Measurements from ENCODE around the gene GPM6B.
"Not testable (repeated sequence)": the region's sequence is repeated elsewhere in the genome, so short reads cannot be mapped to it uniquely, and the experiment has no call there.

Gene GPM6B

GRCh38 chrX:13742397-13743176 lies 74.3 kb downstream of the GPM6B start:
- TF ChIP-seq Cebpa-rat (IDR thresholded peaks at IDR 0.05) = no peak
- Histone ChIP-seq H3K9me3 (replicated peaks in 1 of 11) (no peaks in the 10 kb centered on the region), H3K4me2 (peak overlapping the region; percentile 57 to 81 (median 70)), H3K27me3 (peaks cover 0 to 45% (median 13%) of the 10 kb centered on the region in 11 experiments; a peak in 13 of 22 replicates), H3K4me3 (peak overlapping the region in 8 of 10 experiments; percentile 9 to 46 (median 30); a peak in 10 of 20 replicates), H3K4me1 (peaks cover 20 to 45% (median 34%) of the 10 kb centered on the region in 10 experiments), H4K20me1 (no peaks in the 10 kb centered on the region), H3K27ac (peak overlapping the region; percentile 35 to 78 (median 68); a peak in 21 of 22 replicates), H3K36me3 (peaks cover 0 to 61% (median 45%) of the 10 kb centered on the region in 11 experiments; a peak in 16 of 22 replicates), H3K9ac (peak overlapping the region; percentile 40 to 64 (median 59); a peak in 21 of 22 replicates)

- Histone ChIP-seq H3K9ac (peak overlapping the region in 5 of 11 experiments; percentile 1 to 61 (median 36); a peak in 9 of 22 replicates), H3K4me3 (no peak overlapping the region), H3K9me3 (replicated peaks in 1 of 11) (no peaks in the 10 kb centered on the region), H3K36me3 (peaks cover 0 to 52% (median 36%) of the 10 kb centered on the region in 11 experiments; a peak in 16 of 22 replicates), H3K27ac (peak overlapping the region in 9 of 11 experiments; percentile 11 to 74 (median 68); a peak in 17 of 22 replicates), H3K27me3 (peaks cover 0 to 39% (median 11%) of the 10 kb centered on the region in 11 experiments; a peak in 18 of 22 replicates), H3K4me2 (peak overlapping the region; percentile 48 to 81 (median 70)), H4K20me1 (no peaks in the 10 kb centered on the region), H3K4me1 (peaks cover 23 to 48% (median 35%) of the 10 kb centered on the region in 10 experiments)
- no peak for TF ChIP-seq Cebpa-rat (IDR thresholded peaks at IDR 0.05)
These were observed 75.2 kb downstream of the GPM6B start for GRCh38 chrX:13741695-13742094.

GRCh38 chrX:13734278-13735172 lies 82.4 kb downstream of the GPM6B start, which contains the start of the genes OFD1 and TRAPPC2:
OFD1 (plus strand) TSS chrX:13734748; CDS start chrX:13735072, 324 bp downstream.
TRAPPC2 (minus strand) TSS chrX:13734620; CDS start chrX:13719963, 14,657 bp downstream.
- Histone ChIP-seq H3K4me3 (peak within 1 kb of the TSS; percentile 67 to 92 (median 80)), H4K20me1 (peaks cover 0 to 5% (median 0%) of the 10 kb centered on the region in 11 experiments; a peak in 2 of 22 replicates), H3K4me2 (peak within 1 kb of the TSS; percentile 78 to 97 (median 89)), H3K9me3 (replicated peaks in 1 of 11) (peaks cover 5 to 10% (median 9%) of the 10 kb centered on the region in 11 experiments; a peak in 21 of 22 replicates), H3K4me1 (peaks cover 36 to 57% (median 42%) of the 10 kb centered on the region in 10 experiments), H3K27ac (peak within 1 kb of the TSS; percentile 76 to 95 (median 91)), H3K9ac (peak within 1 kb of the TSS; percentile 82 to 94 (median 89)), H3K27me3 (peaks cover 11 to 45% (median 22%) of the 10 kb centered on the region in 11 experiments; a peak in 21 of 22 replicates), H3K36me3 (peaks cover 0 to 14% (median 4%) of the 10 kb centered on the region in 11 experiments; a peak in 10 of 22 replicates)
- TF ChIP-seq Cebpa-rat (IDR thresholded peaks at IDR 0.05) = peak in 1 of 11 experiments; percentile 7; a peak in 1 of 22 replicates

- Histone ChIP-seq H3K27ac (peak overlapping the region; percentile 76 to 95 (median 91); a peak in 21 of 22 replicates), H3K4me2 (peak overlapping the region; percentile 78 to 97 (median 89)), H3K9me3 (replicated peaks in 1 of 11) (peaks cover 8 to 20% (median 15%) of the 10 kb centered on the region in 11 experiments; a peak in 21 of 22 replicates), H3K9ac (peak overlapping the region; percentile 82 to 94 (median 89); a peak in 21 of 22 replicates), H3K4me3 (peak overlapping the region; percentile 67 to 92 (median 80)), H3K36me3 (peaks cover 0 to 10% (median 0%) of the 10 kb centered on the region in 11 experiments; a peak in 3 of 22 replicates), H3K4me1 (peaks cover 36 to 57% (median 42%) of the 10 kb centered on the region in 10 experiments), H4K20me1 (peaks cover 0 to 5% (median 0%) of the 10 kb centered on the region in 11 experiments; a peak in 2 of 22 replicates), H3K27me3 (peaks cover 11 to 45% (median 22%) of the 10 kb centered on the region in 11 experiments; a peak in 20 of 22 replicates)
- TF ChIP-seq Cebpa-rat (IDR thresholded peaks at IDR 0.05) = no peak
These were observed 83.4 kb downstream of the GPM6B start for GRCh38 chrX:13733506-13733905.

- H4K20me1 ChIP-seq = peaks cover 0 to 5% (median 0%) of the 10 kb centered on the region in 11 experiments; a peak in 2 of 22 replicates
- no peak for TF ChIP-seq Cebpa-rat (IDR thresholded peaks at IDR 0.05)
- H3K27me3 ChIP-seq = peaks cover 11 to 45% (median 22%) of the 10 kb centered on the region in 11 experiments; a peak in 20 of 22 replicates
- peaks cover 30 to 51% (median 36%) of the 10 kb centered on the region in 10 experiments for H3K4me1 ChIP-seq
- peak overlapping the region; percentile 78 to 97 (median 89) for H3K4me2 ChIP-seq
- peak overlapping the region in 10 of 11 experiments; percentile 20 to 95 (median 91); a peak in 19 of 22 replicates for H3K27ac ChIP-seq
- H3K9ac ChIP-seq = peak overlapping the region; percentile 4 to 94 (median 88); a peak in 20 of 22 replicates
- peaks cover 0 to 10% (median 3%) of the 10 kb centered on the region in 11 experiments; a peak in 5 of 22 replicates for H3K36me3 ChIP-seq
- H3K9me3 ChIP-seq (replicated peaks in 1 of 11) = peaks cover 11 to 30% (median 25%) of the 10 kb centered on the region in 11 experiments
- peak overlapping the region in 9 of 10 experiments; percentile 4 to 92 (median 79); a peak in 16 of 20 replicates for H3K4me3 ChIP-seq
These were observed 84.4 kb downstream of the GPM6B start for GRCh38 chrX:13732246-13733067.

GRCh38 chrX:13730523-13730922 lies 86.4 kb downstream of the GPM6B start:
- H4K20me1 ChIP-seq, H3K4me2 ChIP-seq, H3K4me3 ChIP-seq, H3K9ac ChIP-seq, H3K27ac ChIP-seq: not testable (repeated sequence)
- peaks cover 13 to 49% (median 37%) of the 10 kb centered on the region in 11 experiments for H3K9me3 ChIP-seq (replicated peaks in 1 of 11)
- peaks cover 0 to 14% (median 4%) of the 10 kb centered on the region in 11 experiments; a peak in 5 of 22 replicates for H3K36me3 ChIP-seq
- peaks cover 28 to 42% (median 33%) of the 10 kb centered on the region in 10 experiments for H3K4me1 ChIP-seq
- H3K27me3 ChIP-seq = peaks cover 0 to 28% (median 11%) of the 10 kb centered on the region in 11 experiments; a peak in 13 of 22 replicates

- not testable (repeated sequence) for H3K27me3 ChIP-seq, H3K9ac ChIP-seq, H3K4me2 ChIP-seq, H3K27ac ChIP-seq, H3K4me3 ChIP-seq
- peaks cover 8 to 28% (median 14%) of the 10 kb centered on the region in 10 experiments; a peak in 18 of 20 replicates for H3K4me1 ChIP-seq
- H4K20me1 ChIP-seq = peaks cover 0 to 28% (median 19%) of the 10 kb centered on the region in 11 experiments; a peak in 15 of 22 replicates
- H3K9me3 ChIP-seq (replicated peaks in 1 of 11) = peaks cover 23 to 71% (median 59%) of the 10 kb centered on the region in 11 experiments
- peaks cover 0 to 42% (median 27%) of the 10 kb centered on the region in 11 experiments; a peak in 18 of 22 replicates for H3K36me3 ChIP-seq
These were observed 90.3 kb downstream of the GPM6B start for GRCh38 chrX:13726583-13726982.

GRCh38 chrX:13724878-13725277 lies 92.0 kb downstream of the GPM6B start:
- H3K4me1 ChIP-seq = peaks cover 4 to 22% (median 9%) of the 10 kb centered on the region in 10 experiments; a peak in 12 of 20 replicates
- not testable (repeated sequence) for H3K4me3 ChIP-seq, H3K9ac ChIP-seq, H3K27ac ChIP-seq
- H3K4me2 ChIP-seq = peak overlapping the region in 1 of 11 experiments; percentile 35; a peak in 1 of 22 replicates
- H3K9me3 ChIP-seq (replicated peaks in 1 of 11) = peaks cover 17 to 64% (median 52%) of the 10 kb centered on the region in 11 experiments
- peaks cover 12 to 56% (median 41%) of the 10 kb centered on the region in 11 experiments for H3K36me3 ChIP-seq
- H3K27me3 ChIP-seq = peaks cover 0 to 17% (median 0%) of the 10 kb centered on the region in 11 experiments; a peak in 5 of 22 replicates
- peaks cover 0 to 40% (median 32%) of the 10 kb centered on the region in 11 experiments; a peak in 18 of 22 replicates for H4K20me1 ChIP-seq
